Left cardiac atrium (tissue), 4 donors: ENCODE results near the gene NDUFA3. TPM values are rescaled to one million over a fixed set of nuclear protein-coding genes. Genes with fewer than 3 reads are reported as not detected.

ENCODE experiments used
- ATAC-seq, 2 donors: fragments of 200-7000 bp; cut with Tn5 transposase; one replicate each; pipeline ENCODE4 v1.9.1; 2020; ENCODE audit warnings: mild to moderate bottlenecking in 2 of 2, moderate library complexity in 2 of 2
- DNase-seq: peaks from one replicate; pipeline ENCODE4 v3.0.0-alpha.2; 2020
- intact Hi-C, 2 donors: fragments of 100-400 bp; cut with DNase I; formaldehyde crosslinking; loops; one replicate each; pipeline versions ENCODE4 v1.14.1 to v1.15.1; 2022 to 2023
- total RNA-seq, 2 donors: library from RNA; stranded (reverse); fragmentation: NEBNext Ultra II Directional; extraction: Animal tissue kit (Norgen Biotek cat#: 25700); gene quantifications; one replicate each; pipeline ENCODE4 v1.2.1, GENCODE V29; 2021
- donor health status: DM: no; HTN: yes; CAD: no.
- donor health status: DM: no; HTN: yes; CAD: no; lungs with severe emphysema.
- donor health status: DM: yes; HTN: yes; CAD: no.
- donor health status: Dilated cardiomyopathy.

NDUFA3 gene
- total RNA-seq, 2 donors from 2014 or later: 272 to 373 TPM

GRCh38 chr19:54155694-54156093 is 53.0 kb downstream of the NDUFA3 start:
- intact Hi-C loops: no loop called here
- ATAC-seq (no peak), DNase-seq (no peak)

GRCh38 chr19:54156490-54156889 is 53.8 kb downstream of the NDUFA3 start:
- intact Hi-C loops: no loop called here
- DNase-seq (no peak), ATAC-seq (no peak)

GRCh38 chr19:54156953-54157352 is 54.3 kb downstream of the NDUFA3 start:
- DNase-seq (no peak), ATAC-seq (no peak)
- intact Hi-C loops: no loop called here

Other genes with a start within 250 kb of the NDUFA3 start
- gene MYADM, start 235.0 kb upstream of the NDUFA3 start, total RNA-seq: 100 to 1,000 TPM; 106 to 209 TPM
- gene PRKCG, start 220.7 kb upstream of the NDUFA3 start, total RNA-seq: not detected
- not detected for gene CACNG7, start 193.6 kb upstream of the NDUFA3 start, total RNA-seq
- gene CACNG8, start 139.9 kb upstream of the NDUFA3 start, total RNA-seq: under 1 TPM; 0.06 to 0.29 TPM
- gene CACNG6, start 111.2 kb upstream of the NDUFA3 start, total RNA-seq: under 1 TPM in 1 of 2 donors, not detected in 1; 0.21 TPM
- under 1 TPM in 1 of 2 donors, not detected in 1; 0.29 TPM for gene VSTM1, start 39.0 kb upstream of the NDUFA3 start, total RNA-seq
- not detected for gene TARM1, start 21.5 kb upstream of the NDUFA3 start, total RNA-seq
- 1 to 10 TPM; 1.4 to 1.9 TPM for gene OSCAR, start 2.1 kb upstream of the NDUFA3 start, total RNA-seq
- gene TFPT, start 12.8 kb downstream of the NDUFA3 start, total RNA-seq: 10 to 100 TPM; 14.0 to 16.8 TPM
- 10 to 100 TPM; 39.3 to 43.2 TPM for gene PRPF31, start 12.9 kb downstream of the NDUFA3 start, total RNA-seq
- gene CNOT3, start 34.9 kb downstream of the NDUFA3 start, total RNA-seq: 10 to 100 TPM; 18.9 to 21.4 TPM
- gene LENG1, start 56.9 kb downstream of the NDUFA3 start, total RNA-seq: 1 to 10 TPM; 7.0 to 7.2 TPM
- 1 to 10 TPM in 1 of 2 donors, under 1 TPM in 1; 0.38 to 1.1 TPM for gene TMC4, start 70.3 kb downstream of the NDUFA3 start, total RNA-seq
- gene MBOAT7, start 86.7 kb downstream of the NDUFA3 start, total RNA-seq: 10 to 100 TPM; 21.6 to 21.7 TPM
- gene TSEN34, start 88.5 kb downstream of the NDUFA3 start, total RNA-seq: 10 to 100 TPM; 17.4 to 20.5 TPM
- gene RPS9, start 98.0 kb downstream of the NDUFA3 start, total RNA-seq: 100 to 1,000 TPM; 738 to 776 TPM
- 10 to 100 TPM in 1 of 2 donors, 1 to 10 TPM in 1; 8.5 to 10.5 TPM for gene LILRB3, start 120.2 kb downstream of the NDUFA3 start, total RNA-seq
- 1 to 10 TPM; 6.0 to 6.5 TPM for gene LILRA6, start 139.9 kb downstream of the NDUFA3 start, total RNA-seq
- 10 to 100 TPM; 15.1 to 21.4 TPM for gene LILRB5, start 154.4 kb downstream of the NDUFA3 start, total RNA-seq
- 1 to 10 TPM; 3.3 to 5.5 TPM for gene LILRB2, start 178.3 kb downstream of the NDUFA3 start, total RNA-seq
- 1 to 10 TPM; 3.7 to 4.7 TPM for gene LILRA5, start 210.3 kb downstream of the NDUFA3 start, total RNA-seq
- gene LILRA4, start 236.3 kb downstream of the NDUFA3 start, total RNA-seq: not detected